SK-N-MC (cell line): ENCODE measurements around the gene BMP8B.

ENCODE experiments used
- DNase-seq: peaks from one replicate; pipeline ENCODE4 v3.0.0-alpha.2; 2011; ENCODE audit warnings: low read depth, low spot score
- H3K27ac ChIP-seq: fragments of 200-600 bp; sonication (generic); 2 replicates; pipeline ENCODE4 v1.5.1; 2016; ENCODE audit warnings: mixed run types
- H3K36me3 ChIP-seq: fragments of 200-600 bp; sonication (generic); 2 replicates; pipeline ENCODE4 v1.6.1; 2017; ENCODE audit warnings: antibody characterized with exemption, low read length, mixed read lengths; ENCODE audit not compliant: insufficient read depth
- H3K4me3 ChIP-seq: fragments of 200-600 bp; sonication (generic); 2 replicates; pipeline ENCODE4 v1.5.1; 2016
- H3K9ac ChIP-seq: fragments of 200-600 bp; sonication (generic); 2 replicates; pipeline ENCODE4 v1.8.0; 2017; ENCODE audit warnings: mixed run types, mixed read lengths; ENCODE audit not compliant: insufficient read length
- H3K9me3 ChIP-seq: fragments of 200-600 bp; sonication (generic); 2 replicates; pipeline ENCODE4 v1.6.1; 2017; ENCODE audit warnings: low read depth, mild to moderate bottlenecking, antibody characterized with exemption, low read length, moderate library complexity, mixed read lengths
- EZH2 ChIP-seq: fragments of 200-600 bp; sonication (generic); IDR thresholded peaks from one replicate; pipeline ENCODE4 v1.6.1; 2017; ENCODE audit warnings: antibody characterized with exemption
- FOXP2 ChIP-seq: optimal IDR thresholded peaks from 2 replicates; pipeline ENCODE3; 2011; ENCODE audit warnings: mild to moderate bottlenecking, moderate library complexity; ENCODE audit not compliant: insufficient read depth; ENCODE audit errors: extremely low read length, control extremely low read depth
- POLR2AphosphoS5 ChIP-seq: IDR thresholded peaks from 2 replicates; pipeline ENCODE4 v1.6.1; 2012; ENCODE audit warnings: mild to moderate bottlenecking, low read depth, low read length, borderline replicate concordance

The BMP8B gene

GRCh38 chr1:39753132-39754025 lies 35.3 kb downstream of the BMP8B start:
- TF ChIP-seq FOXP2 (no peak), POLR2AphosphoS5 (no peak), EZH2 (no peak)
- Histone ChIP-seq H3K9me3 (no peaks in the 10 kb centered on the region), H3K27ac (no peak overlapping the region), H3K36me3 (peaks cover 72% of the 10 kb centered on the region), H3K4me3 (no peak overlapping the region), H3K9ac (no peak overlapping the region)
- no peak for DNase-seq

DNA sequence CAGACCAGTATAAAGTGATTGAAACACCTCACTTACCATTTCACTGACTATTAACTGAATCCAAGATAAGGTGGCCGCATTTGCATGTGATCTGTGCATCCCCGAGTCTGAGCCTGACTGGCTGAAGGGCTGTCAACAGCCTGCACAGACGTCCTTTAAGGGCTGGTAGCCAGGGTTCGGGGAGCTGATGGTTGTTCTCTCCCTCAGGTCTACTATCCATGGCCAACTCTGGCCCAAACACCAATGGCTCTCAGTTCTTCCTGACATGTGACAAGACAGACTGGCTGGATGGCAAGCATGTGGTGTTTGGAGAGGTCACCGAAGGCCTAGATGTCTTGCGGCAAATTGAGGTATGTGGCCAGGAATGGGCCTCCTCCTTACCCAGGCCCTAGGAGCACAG lies 36.0 kb downstream of the BMP8B start:
- no peaks in the 10 kb centered on the region for H3K9me3 ChIP-seq
- no peak overlapping the region for H3K27ac ChIP-seq
- H3K4me3 ChIP-seq = no peak overlapping the region
- no peak overlapping the region for H3K9ac ChIP-seq
- H3K36me3 ChIP-seq = peaks cover 78% of the 10 kb centered on the region
- DNase-seq = no peak
- TF ChIP-seq FOXP2 = no peak
- TF ChIP-seq EZH2 = no peak
- no peak for TF ChIP-seq POLR2AphosphoS5

GRCh38 chr1:39751595-39751994 lies 37.1 kb downstream of the BMP8B start:
- Histone ChIP-seq H3K9me3 (no peaks in the 10 kb centered on the region), H3K4me3 (no peak overlapping the region), H3K27ac (no peak overlapping the region), H3K36me3 (peaks cover 87% of the 10 kb centered on the region), H3K9ac (no peak overlapping the region)
- DNase-seq = no peak
- TF ChIP-seq FOXP2 (no peak), EZH2 (no peak), POLR2AphosphoS5 (no peak)

GRCh38 chr1:39745016-39745670 lies 43.5 kb downstream of the BMP8B start:
- Histone ChIP-seq H3K36me3 (peaks cover 89% of the 10 kb centered on the region), H3K27ac (no peak overlapping the region), H3K4me3 (no peak overlapping the region), H3K9ac (no peak overlapping the region), H3K9me3 (no peaks in the 10 kb centered on the region)
- no peak for DNase-seq
- no peak for TF ChIP-seq EZH2
- TF ChIP-seq FOXP2 = no peak
- TF ChIP-seq POLR2AphosphoS5 = no peak

DNA sequence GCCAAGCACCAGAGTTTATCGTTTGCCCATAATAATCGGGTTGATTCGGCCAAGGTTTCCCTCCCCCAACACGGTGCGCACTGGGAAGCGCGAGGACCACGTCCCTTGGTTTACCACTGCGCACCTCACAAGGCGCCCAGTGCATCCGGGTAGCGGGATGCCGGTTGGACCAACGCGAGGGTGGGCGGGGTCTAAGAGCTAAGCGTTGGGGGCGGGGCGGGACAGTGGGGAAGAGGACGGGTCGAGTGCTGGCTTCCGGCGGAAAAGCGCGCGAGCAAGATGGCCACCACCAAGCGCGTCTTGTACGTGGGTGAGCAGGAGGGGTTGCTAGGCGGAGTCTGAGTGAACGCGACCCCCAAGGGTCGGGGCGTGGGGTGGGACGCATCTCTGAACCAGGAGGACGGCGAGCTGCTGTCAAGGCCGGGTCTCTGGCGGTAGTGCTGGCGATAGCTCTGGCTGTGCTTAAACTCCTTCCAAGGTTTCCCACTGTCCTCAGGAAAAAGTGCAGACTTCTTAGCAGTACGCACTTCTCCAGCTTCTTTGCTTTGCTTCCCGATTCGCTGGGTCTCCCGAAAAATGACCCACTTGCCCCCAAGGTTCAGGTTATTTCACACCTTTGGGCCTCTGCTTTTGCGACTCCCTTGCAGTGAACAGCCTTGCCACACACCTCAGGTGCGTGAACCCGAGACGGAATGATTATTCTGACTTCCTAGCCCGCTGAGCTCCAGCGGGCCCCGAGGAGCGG lies 49.9 kb downstream of the BMP8B start, which contains the start of gene PPIE:
TSS of gene PPIE (plus strand) at position 261 of the 745 bp plus-strand sequence. CDS start at position 280, 19 bp downstream.
- peak; percentile 90 for TF ChIP-seq POLR2AphosphoS5
- TF ChIP-seq EZH2 = no peak
- DNase-seq = peak; percentile 47
- Histone ChIP-seq H3K9ac (peak within 1 kb of the TSS; percentile 96), H3K9me3 (no peaks in the 10 kb centered on the region), H3K4me3 (peak within 1 kb of the TSS; percentile 88), H3K27ac (peak within 1 kb of the TSS; percentile 52), H3K36me3 (peaks cover 32% of the 10 kb centered on the region)

DNA sequence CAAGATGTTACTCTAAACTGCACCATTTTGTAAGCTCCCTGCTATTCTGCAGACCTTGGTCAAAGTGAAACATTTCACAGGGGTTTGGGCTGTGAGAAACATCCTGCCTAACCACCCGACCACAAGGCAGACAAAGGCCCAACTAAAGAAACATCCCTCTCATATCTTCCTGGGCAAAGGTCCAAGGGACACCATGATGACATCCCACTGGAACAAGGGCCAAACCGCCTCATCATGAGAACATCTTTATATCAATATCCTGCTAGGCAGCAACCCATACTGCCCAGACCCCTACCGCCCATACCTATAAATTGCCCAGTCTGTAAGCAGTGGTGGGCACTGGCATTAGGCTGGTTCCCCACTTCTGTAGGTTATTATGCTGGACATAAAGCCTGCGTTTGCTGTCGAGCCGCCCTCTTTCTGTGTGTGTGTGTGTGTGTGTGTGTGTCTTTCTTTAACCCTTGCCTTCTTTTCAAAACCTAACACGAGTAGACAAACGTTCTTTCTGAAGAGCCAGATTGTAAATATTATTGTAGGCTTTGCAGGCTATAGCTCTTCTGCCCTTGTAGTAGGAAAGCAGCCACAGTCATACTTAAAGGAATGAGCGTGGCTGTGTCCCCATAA lies 51.0 kb downstream of the BMP8B start:
- Histone ChIP-seq H3K9me3 (no peaks in the 10 kb centered on the region), H3K4me3 (no peak overlapping the region), H3K27ac (no peak overlapping the region), H3K36me3 (peaks cover 21% of the 10 kb centered on the region), H3K9ac (no peak overlapping the region)
- TF ChIP-seq POLR2AphosphoS5 (no peak), FOXP2 (no peak), EZH2 (no peak)
- no peak for DNase-seq

DNA sequence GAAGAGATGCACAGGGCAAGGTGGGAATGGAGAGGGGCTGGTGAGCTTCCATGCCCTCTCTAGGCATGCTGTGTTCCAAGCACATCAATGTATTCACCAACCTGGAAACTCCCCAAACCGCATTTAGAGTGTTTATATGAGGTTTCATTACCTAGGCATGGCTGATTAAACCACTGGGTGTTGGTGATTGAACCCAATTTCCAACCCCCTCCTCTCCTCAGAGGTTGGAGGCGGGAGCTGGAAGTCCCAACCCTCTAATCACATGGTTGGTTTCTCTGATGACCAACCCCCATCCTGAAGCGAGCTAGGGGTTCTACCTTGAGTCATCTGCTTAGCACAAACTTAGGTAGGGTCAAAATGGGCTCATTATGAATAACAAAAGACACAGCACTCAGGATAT lies 52.9 kb downstream of the BMP8B start:
- H3K9me3 ChIP-seq = no peaks in the 10 kb centered on the region
- H3K36me3 ChIP-seq = 0 out of 2 replicates have a peak, but pooled peaks cover 2% of the 10 kb centered on the region
- TF ChIP-seq EZH2 (no peak), FOXP2 (no peak), POLR2AphosphoS5 (no peak)
- no peak overlapping the region for H3K4me3 ChIP-seq
- H3K27ac ChIP-seq = no peak overlapping the region
- no peak for DNase-seq
- H3K9ac ChIP-seq = no peak overlapping the region

GRCh38 chr1:39733161-39733560 lies 55.5 kb downstream of the BMP8B start:
- Histone ChIP-seq H3K4me3 (no peak overlapping the region), H3K9ac (no peak overlapping the region), H3K9me3 (no peaks in the 10 kb centered on the region), H3K36me3 (no peaks in the 10 kb centered on the region), H3K27ac (no peak overlapping the region)
- TF ChIP-seq EZH2 (no peak), FOXP2 (no peak), POLR2AphosphoS5 (no peak)
- DNase-seq = no peak
